Measurements from ENCODE around the gene FSTL1. TPM values are rescaled to one million over a fixed set of nuclear protein-coding genes. Genes with fewer than 3 reads are reported as not detected.
A peak's percentile ranks its signal among the peaks of the same experiment; 100 is the strongest.

Gene FSTL1
- total RNA-seq, 1 experiment from 2014 or later: 179 TPM

GRCh38 chr3:120469882-120470301 is 19.1 kb upstream of the FSTL1 start:
- in situ Hi-C loops (cut with HindIII; ENCODE audit: low sequenced_read_pairs): no loop called here

GRCh38 chr3:120469440-120469839 is 18.6 kb upstream of the FSTL1 start:
- in situ Hi-C loops (cut with HindIII; ENCODE audit: low sequenced_read_pairs): no loop called here
- no peak for DNase-seq (ENCODE audit: low spot score)

More at GRCh38 chr3:120469882-120470301, 19.1 kb upstream of the FSTL1 start:
- DNase-seq (ENCODE audit: low spot score): peak; percentile 29

- DNase-seq (ENCODE audit: low spot score): no peak
- in situ Hi-C loops (cut with HindIII; ENCODE audit: low sequenced_read_pairs): no loop called here
These were observed 18.0 kb upstream of the FSTL1 start for GRCh38 chr3:120468635-120469295.

- DNase-seq (ENCODE audit: low spot score): no peak
- in situ Hi-C loops (cut with HindIII; ENCODE audit: low sequenced_read_pairs): no loop called here
These were observed 11.7 kb upstream of the FSTL1 start for GRCh38 chr3:120462409-120462959.

GRCh38 chr3:120461416-120461815 is 10.6 kb upstream of the FSTL1 start:
- no peak for DNase-seq (ENCODE audit: low spot score)
- in situ Hi-C loops (cut with HindIII; ENCODE audit: low sequenced_read_pairs): no loop called here

GRCh38 chr3:120460862-120461261 is 10.1 kb upstream of the FSTL1 start:
- DNase-seq (ENCODE audit: low spot score): peak; percentile 19
- in situ Hi-C loops (cut with HindIII; ENCODE audit: low sequenced_read_pairs): no loop called here

- in situ Hi-C loops (cut with HindIII; ENCODE audit: low sequenced_read_pairs): no loop called here
- DNase-seq (ENCODE audit: low spot score): no peak
These were observed 9.5 kb upstream of the FSTL1 start for GRCh38 chr3:120460181-120460790.

GRCh38 chr3:120459196-120459595 is 8.4 kb upstream of the FSTL1 start:
- no peak for DNase-seq (ENCODE audit: low spot score)
- in situ Hi-C loops (cut with HindIII; ENCODE audit: low sequenced_read_pairs): no loop called here

- in situ Hi-C loops (cut with HindIII; ENCODE audit: low sequenced_read_pairs): no loop called here
- peak; percentile 50 for DNase-seq (ENCODE audit: low spot score)
These were observed 7.0 kb upstream of the FSTL1 start for GRCh38 chr3:120457827-120458226.

- in situ Hi-C loops (cut with HindIII; ENCODE audit: low sequenced_read_pairs): no loop called here
- no peak for DNase-seq (ENCODE audit: low spot score)
These were observed 3.4 kb upstream of the FSTL1 start for GRCh38 chr3:120454076-120454689.

GRCh38 chr3:120452816-120453215 is 2.0 kb upstream of the FSTL1 start:
- no peak for DNase-seq (ENCODE audit: low spot score)
- in situ Hi-C loops (cut with HindIII; ENCODE audit: low sequenced_read_pairs): no loop called here

GRCh38 chr3:120451806-120452205 is 1.0 kb upstream of the FSTL1 start:
- in situ Hi-C loops (cut with HindIII; ENCODE audit: low sequenced_read_pairs): no loop called here
- DNase-seq (ENCODE audit: low spot score): peak; percentile 21

GRCh38 chr3:120451272-120451761 is 525 bp upstream of the FSTL1 start:
- no peak for DNase-seq (ENCODE audit: low spot score)

GRCh38 chr3:120449701-120450599 is 842 bp downstream of the FSTL1 start:
- DNase-seq (ENCODE audit: low spot score): no peak
- in situ Hi-C loops (cut with HindIII; ENCODE audit: low sequenced_read_pairs): no loop called here

More at GRCh38 chr3:120451272-120451761, 525 bp upstream of the FSTL1 start:
- in situ Hi-C loops (cut with HindIII; ENCODE audit: low sequenced_read_pairs): no loop called here

GRCh38 chr3:120449251-120449650 is 1.5 kb downstream of the FSTL1 start:
- in situ Hi-C loops (cut with HindIII; ENCODE audit: low sequenced_read_pairs): no loop called here
- no peak for DNase-seq (ENCODE audit: low spot score)

- no peak for DNase-seq (ENCODE audit: low spot score)
- in situ Hi-C loops (cut with HindIII; ENCODE audit: low sequenced_read_pairs): no loop called here
These were observed 2.0 kb downstream of the FSTL1 start for GRCh38 chr3:120448756-120449155.

GRCh38 chr3:120446891-120447668 is 3.7 kb downstream of the FSTL1 start:
- DNase-seq (ENCODE audit: low spot score): no peak
- in situ Hi-C loops (cut with HindIII; ENCODE audit: low sequenced_read_pairs): no loop called here

- in situ Hi-C loops (cut with HindIII; ENCODE audit: low sequenced_read_pairs): no loop called here
- DNase-seq (ENCODE audit: low spot score): no peak
These were observed 5.1 kb downstream of the FSTL1 start for GRCh38 chr3:120445654-120446053.

Measured in G401 (cell line).